B cell (primary cell): Measurements from ENCODE around the gene TXNRD1.

Experiments
- CTCF ChIP-seq: fragments of 200-600 bp; IDR thresholded peaks from one replicate; pipeline ENCODE4 v1.8.0; 2022; ENCODE audit warnings: antibody characterized with exemption, mild to moderate bottlenecking
- EZH2 ChIP-seq: IDR thresholded peaks from 2 replicates; pipeline ENCODE4 v1.6.1; 2012; ENCODE audit warnings: borderline replicate concordance, low read depth, mild to moderate bottlenecking, moderate library complexity, low read length; ENCODE audit not compliant: insufficient read depth, poor library complexity, severe bottlenecking

DNA sequence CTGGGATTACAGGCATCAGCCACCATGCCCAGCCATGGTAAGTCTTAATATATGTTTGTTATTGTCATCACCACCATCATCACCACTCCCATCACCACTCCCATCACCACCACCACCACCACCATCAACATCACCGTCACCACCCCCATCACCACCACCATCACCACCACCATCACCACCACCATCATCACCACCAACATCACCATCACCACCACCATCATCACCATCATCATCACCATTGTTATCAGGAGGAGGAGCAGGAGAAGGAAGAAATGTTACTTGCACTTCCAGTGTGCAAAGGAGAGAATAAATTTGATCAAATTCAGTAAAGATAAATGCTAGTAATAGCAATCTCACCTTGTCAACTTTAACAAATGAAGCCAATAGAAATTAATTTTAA, 169.9 kb downstream of the TXNRD1 start:
- TF ChIP-seq EZH2: no peak
- TF ChIP-seq CTCF: no peak
